Stimulated activated CD8-positive, alpha-beta memory T cell treated with anti-CD3 and anti-CD28 coated beads, Interleukin-12 subunit alpha, Interleukin-12 subunit beta, amount 100 ng/mL, for 1 hour (primary cell): ENCODE data around the gene SVBP.

Source experiments
- DNase-seq: peaks from one replicate; pipeline ENCODE4 v3.0.0-alpha.2; 2020; ENCODE audit warnings: low read depth

SVBP gene

GRCh38 chr1:42762269-42762668 lies 54.9 kb downstream of the SVBP start:
- DNase-seq: no peak

- no peak for DNase-seq
Observed at GRCh38 chr1:42761567-42761966, 55.6 kb downstream of the SVBP start.

GRCh38 chr1:42759114-42759513 lies 58.1 kb downstream of the SVBP start:
- DNase-seq: no peak

DNA sequence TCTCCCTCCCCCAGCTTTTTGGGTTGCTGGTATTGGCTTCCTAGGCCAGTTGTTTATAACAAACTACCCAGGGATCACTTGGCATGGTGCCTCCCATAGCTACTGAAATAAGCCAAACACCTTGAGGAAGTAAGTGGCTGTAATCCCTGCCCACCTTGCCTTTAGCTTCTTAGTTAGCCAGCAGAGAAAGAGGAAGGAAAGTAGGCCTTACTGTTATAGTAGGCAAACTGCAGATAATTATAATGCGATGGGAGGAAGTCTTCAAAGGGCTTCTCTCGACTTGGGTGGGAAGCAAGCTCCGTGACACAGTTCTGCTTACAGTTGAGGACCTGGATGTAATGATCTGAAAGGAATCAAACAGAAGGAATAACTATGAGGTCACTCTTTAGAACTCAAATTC lies 58.6 kb downstream of the SVBP start:
- DNase-seq: no peak

GRCh38 chr1:42757892-42758275 lies 59.3 kb downstream of the SVBP start:
- no peak for DNase-seq
